Embryonic facial prominence (tissue), 1 donor: Measurements from ENCODE around the gene JUNB.

ENCODE experiments used
- DNase-seq: peaks from one replicate; pipeline ENCODE4 v3.0.0-alpha.2; 2016; ENCODE audit errors: extremely low spot score

JUNB gene

GRCh38 chr19:12842511-12842910 is 51.2 kb downstream of the JUNB start:
- no peak for DNase-seq
